Measurements from ENCODE around the gene TNNI3K. TPM values are rescaled to one million over a fixed set of nuclear protein-coding genes. Genes with fewer than 3 reads are reported as not detected.

The TNNI3K gene
- total RNA-seq, 2 donors from 2014 or later: 0.95 TPM; not detected in 1

DNA sequence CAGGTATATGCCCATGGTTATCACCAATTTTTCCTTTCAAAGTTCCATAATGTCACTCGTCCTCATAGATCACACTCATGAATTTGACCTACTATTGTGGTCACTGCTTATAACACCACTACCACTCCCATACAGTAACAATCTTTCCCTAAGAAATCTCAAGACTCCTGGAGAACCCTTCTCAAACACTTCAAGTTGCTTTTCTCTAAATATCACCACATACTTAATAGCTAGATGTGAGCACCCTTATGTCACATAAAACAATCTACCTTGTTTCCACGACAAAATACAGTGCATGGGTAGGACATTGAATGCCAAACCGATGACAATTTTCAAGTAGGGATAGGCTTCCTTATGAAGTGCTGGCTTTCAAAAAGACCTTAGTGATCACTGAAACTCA lies 172.7 kb downstream of the TNNI3K start:
- H3K27me3 Mint-ChIP-seq (ENCODE audit: low read depth): no peaks in the 10 kb centered on the region
- H3K4me1 Mint-ChIP-seq (ENCODE audit: low read depth): no peaks in the 10 kb centered on the region
- DNase-seq (no peak), ATAC-seq (replicated peaks in 1 of 2) (no peak)
- H3K9me3 Mint-ChIP-seq: peaks cover 0 to 2% of the 10 kb centered on the region in 2 donors
- H3K4me3 Mint-ChIP-seq: no peak overlapping the region
- H3K27ac Mint-ChIP-seq: no peak overlapping the region
- no peaks in the 10 kb centered on the region for H3K36me3 Mint-ChIP-seq (ENCODE audit: insufficient read depth in 2 of 2)

DNA sequence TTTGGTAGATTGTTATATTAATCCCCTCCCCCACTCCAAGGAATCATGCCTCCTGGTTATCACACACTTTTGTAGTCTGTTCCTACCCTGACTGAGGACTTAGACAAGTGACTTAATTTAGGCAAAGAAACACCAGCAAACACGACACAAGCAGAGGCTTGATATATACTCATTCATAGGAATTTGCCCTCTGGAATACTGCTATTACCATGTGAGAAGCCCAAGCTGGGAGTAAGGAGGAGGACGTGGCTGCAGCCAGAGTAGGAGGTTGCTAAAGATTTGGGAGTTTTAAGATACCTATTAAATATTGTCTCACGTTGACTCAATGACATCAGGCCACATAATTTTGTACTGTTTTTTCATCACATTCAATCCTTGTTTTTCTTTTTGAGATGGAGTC lies 177.1 kb downstream of the TNNI3K start:
- H3K4me1 Mint-ChIP-seq (ENCODE audit: low read depth): no peaks in the 10 kb centered on the region
- no peaks in the 10 kb centered on the region for H3K27me3 Mint-ChIP-seq (ENCODE audit: low read depth)
- no peak overlapping the region for H3K4me3 Mint-ChIP-seq
- no peaks in the 10 kb centered on the region for H3K36me3 Mint-ChIP-seq (ENCODE audit: insufficient read depth in 2 of 2)
- H3K9me3 Mint-ChIP-seq: peaks cover 0 to 3% of the 10 kb centered on the region in 2 donors
- DNase-seq: no peak
- no peak overlapping the region for H3K27ac Mint-ChIP-seq
- no peak for ATAC-seq (replicated peaks in 1 of 2)

DNA sequence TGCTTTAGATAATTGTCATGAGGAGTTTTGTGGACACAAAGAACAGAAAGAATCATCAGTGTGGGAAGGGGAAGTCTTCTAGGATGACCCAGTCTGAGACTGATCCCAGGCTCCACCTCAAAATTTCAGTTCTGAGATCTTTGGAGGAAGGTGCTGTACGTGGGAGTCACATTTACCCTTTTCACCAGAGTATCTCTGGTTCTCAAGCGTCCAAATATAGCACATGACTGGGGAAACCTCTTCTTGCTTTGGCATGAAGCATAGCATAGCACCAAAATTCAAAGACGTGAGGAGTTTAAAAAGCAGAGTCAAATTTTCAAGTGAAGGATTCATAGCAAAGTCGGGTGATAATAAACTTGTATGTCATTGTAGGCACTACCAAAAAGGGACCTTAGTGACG lies 180.7 kb downstream of the TNNI3K start:
- Mint-ChIP-seq H3K36me3 (ENCODE audit: insufficient read depth in 2 of 2) (no peaks in the 10 kb centered on the region), H3K4me3 (no peak overlapping the region), H3K27ac (no peak overlapping the region), H3K27me3 (ENCODE audit: low read depth) (no peaks in the 10 kb centered on the region), H3K4me1 (ENCODE audit: low read depth) (no peaks in the 10 kb centered on the region), H3K9me3 (peaks cover 0 to 5% of the 10 kb centered on the region in 2 donors)
- ATAC-seq (replicated peaks in 1 of 2) (no peak), DNase-seq (no peak)

DNA sequence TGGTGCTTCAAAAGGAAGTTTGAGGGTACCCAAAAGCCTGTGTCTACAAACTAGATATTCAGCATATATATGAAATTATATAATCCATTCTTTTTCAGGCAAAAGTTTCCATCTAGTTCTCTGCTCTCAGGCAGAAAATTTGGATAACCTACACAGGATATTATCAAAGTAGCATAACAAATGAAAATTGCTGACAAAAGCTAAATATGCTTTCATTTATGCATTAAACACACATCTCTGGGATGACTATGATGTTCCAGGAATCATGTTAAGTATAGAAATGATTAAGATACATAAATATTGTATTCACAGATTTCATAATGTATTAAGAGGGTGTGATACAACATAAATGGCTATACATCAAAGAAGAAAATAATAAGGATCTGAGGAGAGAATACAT lies 184.4 kb downstream of the TNNI3K start:
- no peak for ATAC-seq (replicated peaks in 1 of 2)
- H3K36me3 Mint-ChIP-seq (ENCODE audit: insufficient read depth in 2 of 2): no peaks in the 10 kb centered on the region

DNA sequence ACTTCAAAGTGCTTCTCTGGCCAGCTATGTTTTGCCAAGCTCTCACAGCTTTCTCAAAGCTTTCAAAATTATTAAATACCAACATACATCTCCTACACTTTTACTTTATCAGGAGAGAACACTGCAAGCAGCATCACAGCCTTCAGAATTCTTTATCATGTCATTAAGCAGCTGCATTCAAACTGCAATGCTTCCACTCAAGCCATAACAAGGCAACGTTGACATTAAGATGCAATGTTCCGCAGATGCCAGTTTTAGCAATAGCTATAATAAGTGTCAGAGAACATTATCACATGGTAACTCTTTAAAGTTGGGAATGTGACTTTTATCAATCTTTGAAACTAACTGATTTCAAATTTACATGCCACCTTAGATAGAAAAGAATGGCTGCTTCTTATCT lies 185.3 kb downstream of the TNNI3K start:
- Mint-ChIP-seq H3K4me3 (no peak overlapping the region), H3K9me3 (peaks cover 1 to 5% of the 10 kb centered on the region in 2 donors), H3K4me1 (ENCODE audit: low read depth) (no peaks in the 10 kb centered on the region), H3K36me3 (ENCODE audit: insufficient read depth in 2 of 2) (no peaks in the 10 kb centered on the region), H3K27ac (no peak overlapping the region), H3K27me3 (ENCODE audit: low read depth) (no peaks in the 10 kb centered on the region)
- DNase-seq: no peak
- no peak for ATAC-seq (replicated peaks in 1 of 2)

More for the DNA sequence above, 184.4 kb downstream of the TNNI3K start:
- H3K27ac Mint-ChIP-seq: no peak overlapping the region
- DNase-seq: no peak
- H3K4me1 Mint-ChIP-seq (ENCODE audit: low read depth): no peaks in the 10 kb centered on the region
- H3K4me3 Mint-ChIP-seq: no peak overlapping the region
- peaks cover 1 to 5% of the 10 kb centered on the region in 2 donors for H3K9me3 Mint-ChIP-seq
- no peaks in the 10 kb centered on the region for H3K27me3 Mint-ChIP-seq (ENCODE audit: low read depth)

DNA sequence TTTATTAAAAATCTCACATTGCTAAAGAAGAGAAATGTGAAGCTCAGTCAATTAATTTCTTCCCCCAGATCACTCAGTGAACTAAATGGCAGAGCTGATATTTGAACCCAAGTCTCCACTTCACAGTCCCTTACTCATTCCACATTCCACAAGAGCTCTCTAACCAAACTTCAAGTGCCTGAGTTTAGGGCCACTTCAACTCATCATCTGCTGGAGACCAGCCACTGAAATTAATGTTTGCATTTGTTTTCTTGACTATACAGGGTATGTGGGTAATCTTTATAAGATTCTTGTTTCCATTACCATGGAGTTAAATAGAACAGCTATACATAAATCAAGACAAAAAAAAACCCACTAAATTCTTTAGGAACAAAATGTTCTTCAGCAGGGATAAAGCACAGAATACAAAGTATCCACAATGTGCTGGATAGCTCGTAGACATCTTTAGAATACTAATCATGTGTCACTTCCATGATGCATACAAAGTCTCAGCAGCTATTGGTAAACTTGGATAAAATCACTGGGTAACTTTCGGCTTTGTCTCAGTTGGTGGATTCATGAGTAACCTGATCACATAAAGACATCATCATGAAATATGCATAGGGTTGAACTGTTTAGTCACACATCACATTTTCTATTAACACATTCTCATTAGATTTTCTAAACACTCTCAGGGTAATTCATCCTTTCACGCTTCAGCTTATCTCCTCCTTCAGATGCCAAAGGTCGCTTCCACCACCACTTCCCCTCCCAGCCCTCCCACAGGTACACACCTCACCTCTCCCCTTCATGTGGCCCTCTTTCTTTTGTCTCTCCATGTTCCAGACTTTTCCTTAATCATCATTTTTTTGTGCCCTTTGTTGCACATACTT lies 187.5 kb downstream of the TNNI3K start:
- H3K9me3 Mint-ChIP-seq: peaks cover 0 to 1% of the 10 kb centered on the region in 2 donors
- H3K36me3 Mint-ChIP-seq (ENCODE audit: insufficient read depth in 2 of 2): no peaks in the 10 kb centered on the region
- no peak overlapping the region for H3K27ac Mint-ChIP-seq
- ATAC-seq (replicated peaks in 1 of 2) (no peak), DNase-seq (no peak)
- no peak overlapping the region for H3K4me3 Mint-ChIP-seq
- H3K27me3 Mint-ChIP-seq (ENCODE audit: low read depth): no peaks in the 10 kb centered on the region
- H3K4me1 Mint-ChIP-seq (ENCODE audit: low read depth): no peaks in the 10 kb centered on the region

DNA sequence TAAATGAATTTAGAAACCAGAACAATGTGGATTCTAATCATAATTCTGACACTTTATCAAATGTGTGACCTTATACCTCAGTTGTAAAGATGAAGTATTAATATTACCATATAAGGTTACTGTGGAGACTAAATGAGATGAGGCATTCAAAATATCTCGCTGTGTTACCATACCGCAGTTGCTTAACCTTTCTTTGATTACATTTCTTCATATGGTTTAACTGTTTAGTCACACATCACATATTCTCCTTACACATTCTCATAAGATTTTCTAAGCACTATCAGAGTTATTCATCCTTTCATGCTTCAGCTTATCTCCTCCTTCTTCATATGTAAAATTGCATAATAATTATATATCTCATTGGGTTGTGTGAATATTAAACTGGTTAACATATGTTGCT lies 188.3 kb downstream of the TNNI3K start:
- ATAC-seq (replicated peaks in 1 of 2): no peak
- H3K27me3 Mint-ChIP-seq (ENCODE audit: low read depth): no peaks in the 10 kb centered on the region
- H3K36me3 Mint-ChIP-seq (ENCODE audit: insufficient read depth in 2 of 2): no peaks in the 10 kb centered on the region
- no peak for DNase-seq
- H3K9me3 Mint-ChIP-seq: peaks cover 1 to 2% of the 10 kb centered on the region in 2 donors
- H3K27ac Mint-ChIP-seq: no peak overlapping the region
- no peaks in the 10 kb centered on the region for H3K4me1 Mint-ChIP-seq (ENCODE audit: low read depth)
- H3K4me3 Mint-ChIP-seq: no peak overlapping the region

DNA sequence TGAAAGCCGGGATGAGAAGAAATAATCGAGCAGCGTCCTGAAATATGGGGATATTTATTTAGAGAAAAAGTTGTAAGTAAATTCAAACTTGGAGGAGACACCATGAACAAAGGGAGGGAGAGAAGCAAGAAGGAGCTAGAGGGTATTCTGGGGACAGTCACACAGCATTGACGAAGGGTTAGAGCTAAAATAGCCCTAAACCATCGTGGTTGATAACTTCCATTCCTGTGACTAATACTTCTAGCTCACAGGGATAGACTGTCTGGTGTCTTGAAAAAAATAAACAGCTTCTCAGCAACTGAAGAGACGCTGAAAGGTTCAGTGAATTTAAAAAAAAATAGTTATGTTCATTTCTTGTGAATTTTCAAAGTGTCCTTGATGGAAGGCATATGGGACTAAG lies 190.5 kb downstream of the TNNI3K start:
- DNase-seq (no peak), ATAC-seq (replicated peaks in 1 of 2) (no peak)
- H3K27ac Mint-ChIP-seq: no peak overlapping the region
- no peaks in the 10 kb centered on the region for H3K27me3 Mint-ChIP-seq (ENCODE audit: low read depth)
- H3K36me3 Mint-ChIP-seq (ENCODE audit: insufficient read depth in 2 of 2): no peaks in the 10 kb centered on the region
- no peak overlapping the region for H3K4me3 Mint-ChIP-seq
- H3K4me1 Mint-ChIP-seq (ENCODE audit: low read depth): no peaks in the 10 kb centered on the region
- H3K9me3 Mint-ChIP-seq: peaks cover 1 to 2% of the 10 kb centered on the region in 2 donors

DNA sequence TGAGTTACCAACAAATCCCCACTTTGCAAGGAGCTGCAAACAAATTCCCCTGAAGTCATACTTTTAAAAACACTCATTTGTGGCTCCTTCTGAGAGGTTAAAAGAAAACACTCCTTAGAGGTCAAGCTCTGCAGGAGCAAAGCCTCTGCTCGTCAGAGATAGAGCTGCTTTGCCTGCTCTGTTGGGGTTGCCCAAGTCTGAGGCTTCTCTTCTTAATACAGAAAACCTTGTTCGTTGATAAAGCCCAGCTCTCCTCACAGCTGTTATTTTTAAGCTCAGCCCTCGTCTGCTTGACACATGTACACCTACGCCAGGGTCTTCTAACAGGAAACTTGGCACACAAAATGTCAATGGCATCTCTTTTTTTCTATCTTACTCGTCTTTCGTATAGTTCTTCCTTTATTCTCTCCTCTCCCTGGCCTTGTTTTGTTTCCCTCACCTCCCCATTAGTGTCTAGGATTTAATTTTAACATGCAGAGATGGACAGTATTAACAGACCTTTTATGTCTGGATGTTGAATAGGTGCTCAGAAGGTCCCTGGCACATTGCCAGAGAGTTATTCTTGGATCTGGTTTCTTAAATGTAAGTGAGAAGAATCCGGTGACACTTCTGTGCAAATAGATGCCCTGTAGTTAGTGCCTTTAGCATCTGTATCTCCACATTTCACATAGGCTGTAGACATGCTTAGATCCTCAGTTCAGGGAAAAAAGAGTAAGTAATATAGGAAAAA lies 191.2 kb downstream of the TNNI3K start:
- H3K36me3 Mint-ChIP-seq (ENCODE audit: insufficient read depth in 2 of 2): no peaks in the 10 kb centered on the region
- no peaks in the 10 kb centered on the region for H3K27me3 Mint-ChIP-seq (ENCODE audit: low read depth)
- H3K27ac Mint-ChIP-seq: no peak overlapping the region
- no peaks in the 10 kb centered on the region for H3K4me1 Mint-ChIP-seq (ENCODE audit: low read depth)
- ATAC-seq (replicated peaks in 1 of 2) (no peak), DNase-seq (no peak)
- no peak overlapping the region for H3K4me3 Mint-ChIP-seq
- peaks cover 1 to 2% of the 10 kb centered on the region in 2 donors for H3K9me3 Mint-ChIP-seq

DNA sequence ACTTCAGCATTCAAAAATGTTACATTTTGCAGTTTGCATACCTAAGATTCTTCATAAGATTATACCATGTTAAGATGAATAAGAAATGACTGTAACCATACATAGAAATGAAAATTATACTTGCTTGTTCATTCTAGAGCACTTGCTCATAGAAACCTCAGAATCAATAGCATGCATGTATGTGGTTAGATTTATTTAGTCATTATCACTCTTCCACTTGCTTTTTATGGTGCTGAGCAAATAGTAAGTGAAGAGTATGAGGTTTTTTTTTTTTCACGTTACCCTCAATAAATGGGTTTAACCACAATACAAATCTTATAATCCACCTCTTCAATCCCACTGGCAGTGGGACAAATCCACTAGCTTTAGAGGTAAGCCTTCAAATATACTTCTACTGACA lies 192.5 kb downstream of the TNNI3K start:
- no peak overlapping the region for H3K4me3 Mint-ChIP-seq
- peaks cover 1 to 2% of the 10 kb centered on the region in 2 donors for H3K9me3 Mint-ChIP-seq
- DNase-seq (no peak), ATAC-seq (replicated peaks in 1 of 2) (no peak)
- H3K4me1 Mint-ChIP-seq (ENCODE audit: low read depth): no peaks in the 10 kb centered on the region
- H3K27ac Mint-ChIP-seq: no peak overlapping the region
- H3K27me3 Mint-ChIP-seq (ENCODE audit: low read depth): no peaks in the 10 kb centered on the region
- no peaks in the 10 kb centered on the region for H3K36me3 Mint-ChIP-seq (ENCODE audit: insufficient read depth in 2 of 2)

DNA sequence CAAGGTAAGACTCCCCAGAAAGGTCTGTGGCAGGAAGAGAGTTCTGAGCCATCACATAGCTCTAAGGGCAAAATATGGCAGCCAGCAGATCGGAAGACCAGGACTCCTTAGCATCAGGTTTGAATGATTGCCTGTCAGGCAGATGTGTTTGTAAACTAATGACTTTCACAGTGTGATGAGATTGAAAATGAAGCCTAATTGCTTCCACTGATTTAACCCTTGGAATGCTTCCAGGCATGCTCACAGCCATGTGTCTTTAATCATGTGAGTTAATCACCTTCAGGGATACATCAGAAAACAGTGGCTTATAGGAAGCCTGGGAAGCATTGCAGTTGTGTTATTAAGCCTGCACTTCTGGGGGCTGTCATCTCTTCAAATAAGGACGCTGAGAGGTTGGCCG lies 194.4 kb downstream of the TNNI3K start:
- Mint-ChIP-seq H3K27me3 (ENCODE audit: low read depth) (no peaks in the 10 kb centered on the region), H3K9me3 (peaks cover 0 to 2% of the 10 kb centered on the region in 2 donors), H3K36me3 (ENCODE audit: insufficient read depth in 2 of 2) (no peaks in the 10 kb centered on the region), H3K4me1 (ENCODE audit: low read depth) (no peaks in the 10 kb centered on the region), H3K4me3 (no peak overlapping the region), H3K27ac (no peak overlapping the region)
- no peak for ATAC-seq (replicated peaks in 1 of 2)
- DNase-seq: no peak

DNA sequence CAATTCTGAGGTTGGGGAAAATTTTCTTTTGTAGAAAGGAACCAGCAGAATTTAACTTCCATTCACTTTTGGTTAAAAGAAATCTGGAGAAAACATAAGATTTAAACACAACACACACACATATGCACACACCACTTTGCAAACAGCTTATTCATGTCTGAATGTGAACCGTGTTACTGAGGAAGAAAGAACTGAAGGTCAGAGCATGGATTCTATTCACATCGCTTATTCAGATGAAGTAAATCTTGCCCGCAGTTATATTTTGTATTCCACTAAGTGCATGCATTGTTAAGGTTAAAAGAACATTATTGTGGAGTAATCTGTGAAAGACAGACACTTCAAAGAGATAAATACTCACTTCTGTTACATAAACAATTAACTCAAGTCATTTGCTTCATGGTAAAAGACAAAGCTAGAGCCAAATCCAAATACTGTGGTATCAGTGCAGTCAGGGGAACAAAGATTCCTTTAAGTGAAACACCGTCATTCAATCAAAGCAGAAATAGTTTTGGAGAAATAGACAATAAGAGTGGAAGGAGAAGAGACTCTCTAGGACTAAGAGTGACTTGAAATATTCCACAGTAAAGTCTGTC lies 195.3 kb downstream of the TNNI3K start:
- DNase-seq (no peak), ATAC-seq (replicated peaks in 1 of 2) (no peak)
- Mint-ChIP-seq H3K9me3 (peaks cover 0 to 2% of the 10 kb centered on the region in 2 donors), H3K4me3 (no peak overlapping the region), H3K36me3 (ENCODE audit: insufficient read depth in 2 of 2) (no peaks in the 10 kb centered on the region), H3K4me1 (ENCODE audit: low read depth) (no peaks in the 10 kb centered on the region), H3K27ac (no peak overlapping the region), H3K27me3 (ENCODE audit: low read depth) (no peaks in the 10 kb centered on the region)

DNA sequence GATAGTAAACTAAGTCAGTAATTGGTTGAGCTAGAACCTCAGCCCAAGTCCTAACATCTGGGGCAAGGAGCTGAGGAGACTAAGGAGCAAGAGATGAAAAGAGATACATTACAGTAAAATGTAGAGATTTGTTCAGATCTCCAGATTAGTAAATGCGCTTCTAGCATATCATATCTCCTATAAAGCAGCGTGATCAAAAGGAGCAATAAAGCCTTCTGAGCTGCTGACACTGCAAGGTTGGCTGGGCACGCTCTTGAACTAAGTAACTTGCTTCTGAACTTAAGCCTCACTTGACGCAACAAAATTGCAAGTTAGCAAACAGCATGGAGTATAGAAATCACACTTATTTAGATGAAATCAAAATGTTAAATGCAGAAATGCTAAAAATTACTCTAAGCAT lies 196.3 kb downstream of the TNNI3K start:
- Mint-ChIP-seq H3K27ac (no peak overlapping the region), H3K27me3 (ENCODE audit: low read depth) (no peaks in the 10 kb centered on the region), H3K4me1 (ENCODE audit: low read depth) (no peaks in the 10 kb centered on the region), H3K9me3 (peaks cover 0 to 2% of the 10 kb centered on the region in 2 donors), H3K4me3 (no peak overlapping the region), H3K36me3 (ENCODE audit: insufficient read depth in 2 of 2) (no peaks in the 10 kb centered on the region)
- DNase-seq (no peak), ATAC-seq (replicated peaks in 1 of 2) (no peak)
